Caco-2 (cell line): ENCODE measurements around the gene SPPL3. TPM values are rescaled to one million over a fixed set of nuclear protein-coding genes. Genes with fewer than 3 reads are reported as not detected.

ENCODE experiments used
- BruUV-seq: library from RNA; stranded (reverse); fragments of 400-500 nt; replicated peaks from 2 replicates; lab custom pipeline; 2021; lab: Mats Ljungman, UMichigan
- CTCF ChIA-PET: fragments of 300-600 bp; sonication (Branson Sonifier 250); formaldehyde crosslinking; loops from one replicate; lab custom pipeline; 2022; ENCODE audit warnings: antibody characterized with exemption; lab: Charles Lee
- POLR2A ChIA-PET: fragments of 300-600 bp; sonication (Branson Sonifier 250); formaldehyde crosslinking; loops from one replicate; lab custom pipeline; 2022; ENCODE audit warnings: antibody characterized with exemption; lab: Charles Lee
- DNase-seq, 2 experiments: peaks; one replicate each; pipeline versions ENCODE4 v3.0.0 to v3.0.0-alpha.2; 2020 to 2022
- H3K27me3 ChIP-seq: replicated peaks from 2 replicates; pipeline ENCODE4 v1.6.0; 2011; ENCODE audit warnings: low read length; ENCODE audit not compliant: control insufficient read depth, insufficient read depth
- H3K36me3 ChIP-seq: 2 replicates; pipeline ENCODE4 v1.5.1; 2011; ENCODE audit warnings: low read length; ENCODE audit not compliant: control insufficient read depth, insufficient read depth
- H3K4me1 ChIP-seq: fragments of 250-450 bp; sonication (Bioruptor Pico); 2 replicates; pipeline ENCODE4 v1.5.1; 2020; ENCODE audit warnings: mild to moderate bottlenecking
- H3K4me3 ChIP-seq: 2 replicates; pipeline ENCODE4 v1.5.1; 2011; ENCODE audit warnings: low read depth, mild to moderate bottlenecking, control low read depth, low read length
- H3K9me3 ChIP-seq: fragments of 250-450 bp; sonication (Bioruptor Pico); 2 replicates; pipeline ENCODE4 v1.5.1; 2020; ENCODE audit warnings: mild to moderate bottlenecking, moderate library complexity
- H3K27ac Mint-ChIP-seq: one replicate; pipeline ENCODE4 v1.8.0; 2022; ENCODE audit warnings: mixed read lengths; ENCODE audit not compliant: unreplicated experiment
- H3K27me3 Mint-ChIP-seq: one replicate; pipeline ENCODE4 v1.8.0; 2022; ENCODE audit warnings: mixed read lengths; ENCODE audit not compliant: insufficient read depth, unreplicated experiment
- H3K36me3 Mint-ChIP-seq: one replicate; pipeline ENCODE4 v1.8.0; 2022; ENCODE audit warnings: mild to moderate bottlenecking, mixed read lengths; ENCODE audit not compliant: insufficient read depth, unreplicated experiment
- H3K4me1 Mint-ChIP-seq: one replicate; pipeline ENCODE4 v1.8.0; 2022; ENCODE audit warnings: low read depth, mixed read lengths; ENCODE audit not compliant: unreplicated experiment
- H3K4me3 Mint-ChIP-seq: one replicate; pipeline ENCODE4 v1.8.0; 2022; ENCODE audit warnings: mild to moderate bottlenecking, moderate library complexity, mixed read lengths; ENCODE audit not compliant: unreplicated experiment
- H3K9me3 Mint-ChIP-seq: one replicate; pipeline ENCODE4 v1.8.0; 2022; ENCODE audit warnings: mixed read lengths; ENCODE audit not compliant: unreplicated experiment
- CTCF ChIP-seq, 2 experiments: fragments of 200-600 bp in 1 of 2; IDR thresholded peaks; 1 replicate in 1 of 2; 2 replicates in 1 of 2; pipeline versions ENCODE4 v1.5.1 to v1.8.0; 2011 to 2022; ENCODE audit warnings: antibody characterized with exemption in 1 of 2, control low read depth in 1 of 2, inconsistent platforms in 1 of 2, low read depth in 1 of 2, low read length in 1 of 2, mild to moderate bottlenecking in 1 of 2, moderate library complexity in 1 of 2; ENCODE audit not compliant: insufficient read depth in 1 of 2, severe bottlenecking in 1 of 2, unreplicated experiment in 1 of 2
- intact Hi-C: fragments of 100-400 bp; cut with micrococcal nuclease; formaldehyde crosslinking; loops from one replicate; pipeline ENCODE4 v1.10.0; 2022; ENCODE audit not compliant: unreplicated experiment
- total RNA-seq: library from RNA; stranded (reverse); gene quantifications from 2 replicates; pipeline ENCODE4 v1.2.3, GENCODE V29; 2022

SPPL3 gene
- total RNA-seq, 1 experiment from 2014 or later: 63.4 TPM

- Mint-ChIP-seq H3K27me3 (no peaks in the 10 kb centered on the region), H3K4me3 (no peak overlapping the region), H3K36me3 (peaks cover 36% of the 10 kb centered on the region), H3K9me3 (no peaks in the 10 kb centered on the region), H3K4me1 (no peaks in the 10 kb centered on the region), H3K27ac (no peak overlapping the region)
- H3K4me1 ChIP-seq: no peaks in the 10 kb centered on the region
- TF ChIP-seq CTCF (IDR thresholded peaks at IDR 0.05; ENCODE audit: insufficient read depth in 1 of 2, low read depth in 1 of 2, low read length in 1 of 2, severe bottlenecking in 1 of 2, unreplicated experiment in 1 of 2): no peak
- POLR2A ChIA-PET: no interaction called here
- no peaks in the 10 kb centered on the region for H3K9me3 ChIP-seq
- H3K4me3 ChIP-seq: no peak overlapping the region
- no peaks in the 10 kb centered on the region for H3K27me3 ChIP-seq
- CTCF ChIA-PET: interaction anchor here (0.6 kb wide), 1 partner anchor 17 kb away, joined by 3 read pairs; no protein-coding TSS in a partner anchor
- no peak for DNase-seq
- BruUV-seq: no TSS peak
- intact Hi-C loops: no loop called here
- no peaks in the 10 kb centered on the region for H3K36me3 ChIP-seq
Observed at GRCh38 chr12:120783197-120783596, 121.0 kb downstream of the SPPL3 start.

GRCh38 chr12:120775862-120776552 is 128.2 kb downstream of the SPPL3 start:
- POLR2A ChIA-PET: interaction anchor here (0.6 to 0.7 kb wide), 3 partner anchors 14 to 1265 kb away, joined by 3 to 4 read pairs (median 3); no protein-coding TSS in a partner anchor
- peak in 1 of 2 experiments; percentile 41 for TF ChIP-seq CTCF (IDR thresholded peaks at IDR 0.05; ENCODE audit: insufficient read depth in 1 of 2, low read depth in 1 of 2, low read length in 1 of 2, severe bottlenecking in 1 of 2, unreplicated experiment in 1 of 2)
- H3K4me1 Mint-ChIP-seq: peaks cover 10% of the 10 kb centered on the region
- H3K9me3 ChIP-seq: no peaks in the 10 kb centered on the region
- no peaks in the 10 kb centered on the region for H3K27me3 Mint-ChIP-seq
- peak in 1 of 2 experiments; percentile 36 for DNase-seq
- H3K27me3 ChIP-seq: no peaks in the 10 kb centered on the region
- H3K4me3 ChIP-seq: no peak overlapping the region
- no peak overlapping the region for H3K4me3 Mint-ChIP-seq
- H3K27ac Mint-ChIP-seq: no peak overlapping the region
- no peaks in the 10 kb centered on the region for H3K9me3 Mint-ChIP-seq
- no peaks in the 10 kb centered on the region for H3K4me1 ChIP-seq
- H3K36me3 ChIP-seq: peaks cover 2% of the 10 kb centered on the region; the same call in 1 of the 2 replicates
- intact Hi-C loops: loop anchor here (2.0 kb wide), 1 partner anchor 23 kb away; no protein-coding TSS in a partner anchor
- CTCF ChIA-PET: interaction anchor here (0.7 to 1.3 kb wide), 4 partner anchors 9 to 126 kb away, joined by 3 to 4 read pairs (median 4); no protein-coding TSS in a partner anchor
- H3K36me3 Mint-ChIP-seq: peaks cover 25% of the 10 kb centered on the region
- BruUV-seq: no TSS peak

- no peak overlapping the region for H3K27ac Mint-ChIP-seq
Observed at GRCh38 chr12:120774169-120774916, 129.8 kb downstream of the SPPL3 start.

More at GRCh38 chr12:120774169-120774916, 129.8 kb downstream of the SPPL3 start:
- Mint-ChIP-seq H3K9me3 (no peaks in the 10 kb centered on the region), H3K27me3 (no peaks in the 10 kb centered on the region), H3K4me1 (peaks cover 10% of the 10 kb centered on the region), H3K4me3 (no peak overlapping the region), H3K36me3 (peaks cover 36% of the 10 kb centered on the region)
- no peak for DNase-seq
- no TSS peak for BruUV-seq
- Histone ChIP-seq H3K4me3 (no peak overlapping the region), H3K4me1 (no peaks in the 10 kb centered on the region), H3K9me3 (no peaks in the 10 kb centered on the region), H3K27me3 (no peaks in the 10 kb centered on the region), H3K36me3 (peaks cover 2% of the 10 kb centered on the region; the same call in 1 of the 2 replicates)
- TF ChIP-seq CTCF (IDR thresholded peaks at IDR 0.05; ENCODE audit: insufficient read depth in 1 of 2, low read depth in 1 of 2, low read length in 1 of 2, severe bottlenecking in 1 of 2, unreplicated experiment in 1 of 2): no peak
- ChIA-PET POLR2A (interaction anchor here (0.6 kb wide), 1 partner anchor 523 kb away, joined by 3 read pairs; no protein-coding TSS in a partner anchor), CTCF (no interaction called here)
- intact Hi-C loops: no loop called here
